Gastrocnemius medialis (tissue), 4 donors: ENCODE results near the gene B4GALT2. TPM values are rescaled to one million over a fixed set of nuclear protein-coding genes. Genes with fewer than 3 reads are reported as not detected.

Source experiments
- ATAC-seq, 2 donors: fragments of 150-250 bp; one replicate each; pipeline ENCODE4 v1.9.1; 2016
- DNase-seq, 2 donors: peaks; one replicate each; pipeline ENCODE4 v3.0.0-alpha.2; 2019
- H3K27ac ChIP-seq, 4 donors: fragments of 200-600 bp; sonication (generic); 1 replicate in 1 of 4; 2 replicates in 3 of 4; pipeline ENCODE4 v1.5.1; 2016 to 2018; ENCODE audit warnings: mild to moderate bottlenecking in 2 of 4, moderate library complexity in 1 of 4
- H3K27me3 ChIP-seq, 3 donors: fragments of 200-600 bp; sonication (generic) in 2 of 3; 1 replicate in 1 of 3; 2 replicates in 2 of 3; pipeline versions ENCODE4 v1.5.1 to v1.6.0; 2016 to 2019; ENCODE audit warnings: mild to moderate bottlenecking in 1 of 3, moderate library complexity in 1 of 3
- H3K36me3 ChIP-seq, 2 donors: fragments of 200-600 bp; sonication (generic) in 1 of 2; one replicate each; pipeline ENCODE4 v1.5.1; 2017 to 2018
- H3K4me1 ChIP-seq, 2 donors: fragments of 200-600 bp; sonication (generic) in 1 of 2; one replicate each; pipeline ENCODE4 v1.5.1; 2016 to 2017; ENCODE audit warnings: mild to moderate bottlenecking in 2 of 2
- H3K4me3 ChIP-seq, 4 donors: fragments of 200-600 bp; sonication (generic) in 3 of 4; 1 replicate in 1 of 4; 2 replicates in 3 of 4; pipeline ENCODE4 v1.5.1; 2016 to 2019; ENCODE audit warnings: mild to moderate bottlenecking in 2 of 4
- H3K9me3 ChIP-seq, 3 donors: fragments of 200-600 bp; sonication (generic) in 2 of 3; 1 replicate in 1 of 3; 2 replicates in 2 of 3; pipeline ENCODE4 v1.5.1; 2016 to 2019
- CTCF ChIP-seq, 5 experiments: fragments of 450-650 bp in 3 of 5; fragments of 200-600 bp in 2 of 5; sonication (generic) in 2 of 5; IDR thresholded peaks in 4 of 5; conservative IDR thresholded peaks in 1 of 5; 1 replicate in 4 of 5; 2 replicates in 1 of 5; pipeline ENCODE4 v1.5.1; 2016 to 2019; ENCODE audit warnings: antibody characterized with exemption in 5 of 5, mild to moderate bottlenecking in 3 of 5, moderate library complexity in 3 of 5
- POLR2A ChIP-seq, 2 donors: fragments of 450-650 bp; IDR thresholded peaks; one replicate each; pipeline ENCODE4 v1.6.1; 2017; ENCODE audit warnings: antibody characterized with exemption in 2 of 2, mild to moderate bottlenecking in 2 of 2, moderate library complexity in 2 of 2
- in situ Hi-C, 4 donors: fragments of 200-750 bp; cut with MboI; loops; one replicate each; pipeline versions ENCODE4 v1.15.0 to v1.8.0; 2017; ENCODE audit warnings: low sequenced_read_pairs in 4 of 4
- intact Hi-C: fragments of 100-400 bp; cut with DNase I; formaldehyde crosslinking; loops from one replicate; pipeline ENCODE4 v1.15.1; 2023; ENCODE audit warnings: low total_unique reads
- total RNA-seq, 4 donors: library from RNA; depleted of rRNA; stranded (reverse); fragments of >200 nt; gene quantifications; one replicate each; pipeline versions ENCODE4 v1.1.0 to v1.2.3, GENCODE V29; 2016

The B4GALT2 gene
- total RNA-seq, 4 donors from 2014 or later: 63.5 to 97.8 (median 72.1) TPM

- H3K27ac ChIP-seq: peak overlapping the region in 3 of 4 donors; percentile 2 to 39 (median 30)
- in situ Hi-C loops: loop anchor here in 3 of 4 donors (5.0 to 25.0 kb wide), 4 partner anchors 162 to 397 kb away; partner anchors contain the start of gene PTPRF (in 2 of the 3)
Observed at GRCh38 chr1:43934101-43934985, 44.7 kb upstream of the B4GALT2 start.

GRCh38 chr1:43934986-43935324, 44.1 kb upstream of the B4GALT2 start:
- no peaks in the 10 kb centered on the region for H3K9me3 ChIP-seq
- TF ChIP-seq POLR2A (IDR thresholded peaks at IDR 0.05) (no peak), CTCF (IDR thresholded peaks at IDR 0.05 in 4 of 5, conservative IDR thresholded peaks at IDR 0.05 in 1 of 5) (no peak)
- DNase-seq (no peak), ATAC-seq (no peak)
- H3K27me3 ChIP-seq: no peaks in the 10 kb centered on the region
- in situ Hi-C loops: loop anchor here (5.0 to 25.0 kb wide), 4 partner anchors 163 to 398 kb away; partner anchors contain the start of gene PTPRF (in 2 of the 4)
- H3K4me3 ChIP-seq: no peak overlapping the region
- peaks cover 0 to 3% of the 10 kb centered on the region in 2 donors for H3K36me3 ChIP-seq
- intact Hi-C loops: loop anchor here (1.0 to 5.0 kb wide), 2 partner anchors 172 to 403 kb away; partner anchors contain the start of gene PTPRF
- H3K27ac ChIP-seq: no peak overlapping the region
- H3K4me1 ChIP-seq: peaks cover 28 to 32% of the 10 kb centered on the region in 2 donors

More at GRCh38 chr1:43934101-43934985, 44.7 kb upstream of the B4GALT2 start:
- ATAC-seq: peak; percentile 62 to 70
- H3K9me3 ChIP-seq: no peaks in the 10 kb centered on the region
- peaks cover 0 to 6% of the 10 kb centered on the region in 2 donors for H3K36me3 ChIP-seq
- intact Hi-C loops: loop anchor here (1.0 to 5.0 kb wide), 2 partner anchors 171 to 402 kb away; partner anchors contain the start of gene PTPRF
- peak overlapping the region in 3 of 4 donors; percentile 45 to 54 (median 46) for H3K4me3 ChIP-seq
- H3K4me1 ChIP-seq: peaks cover 27 to 28% of the 10 kb centered on the region in 2 donors
- peak in 1 of 2 donors; percentile 72 for DNase-seq
- no peak for TF ChIP-seq POLR2A (IDR thresholded peaks at IDR 0.05)
- peak; percentile 75 to 93 (median 86) for TF ChIP-seq CTCF (IDR thresholded peaks at IDR 0.05 in 4 of 5, conservative IDR thresholded peaks at IDR 0.05 in 1 of 5)
- H3K27me3 ChIP-seq: no peaks in the 10 kb centered on the region

GRCh38 chr1:43935711-43936427, 43.1 kb upstream of the B4GALT2 start:
- no peak for ATAC-seq
- no peak overlapping the region for H3K27ac ChIP-seq
- no peak for DNase-seq
- no peaks in the 10 kb centered on the region for H3K27me3 ChIP-seq
- intact Hi-C loops (no loop called here), in situ Hi-C loops (loop anchor here in 3 of 4 donors (5.0 to 25.0 kb wide), 2 partner anchors 169 to 399 kb away; partner anchors contain the start of gene PTPRF (in 2 of the 3))
- H3K36me3 ChIP-seq: no peaks in the 10 kb centered on the region
- peaks cover 28 to 32% of the 10 kb centered on the region in 2 donors for H3K4me1 ChIP-seq
- H3K4me3 ChIP-seq: peak overlapping the region; percentile 26 to 51 (median 37)
- TF ChIP-seq POLR2A (IDR thresholded peaks at IDR 0.05) (no peak), CTCF (IDR thresholded peaks at IDR 0.05 in 4 of 5, conservative IDR thresholded peaks at IDR 0.05 in 1 of 5) (no peak)
- no peaks in the 10 kb centered on the region for H3K9me3 ChIP-seq

- TF ChIP-seq CTCF (IDR thresholded peaks at IDR 0.05 in 4 of 5, conservative IDR thresholded peaks at IDR 0.05 in 1 of 5) (no peak), POLR2A (IDR thresholded peaks at IDR 0.05) (no peak)
- Histone ChIP-seq H3K4me3 (peak overlapping the region; percentile 26 to 49 (median 38)), H3K9me3 (no peaks in the 10 kb centered on the region), H3K4me1 (peaks cover 28 to 32% of the 10 kb centered on the region in 2 donors), H3K27ac (no peak overlapping the region), H3K36me3 (no peaks in the 10 kb centered on the region), H3K27me3 (no peaks in the 10 kb centered on the region)
- ATAC-seq (no peak), DNase-seq (no peak)
- intact Hi-C loops: no loop called here
- in situ Hi-C loops: loop anchor here in 3 of 4 donors (5.0 to 25.0 kb wide), 2 partner anchors 169 to 399 kb away; partner anchors contain the start of gene PTPRF (in 2 of the 3)
Observed at GRCh38 chr1:43936431-43937151, 42.4 kb upstream of the B4GALT2 start.
